CD8-positive, alpha-beta memory T cell (primary cell): Measurements from ENCODE around the gene KMT2C. TPM values are rescaled to one million over a fixed set of nuclear protein-coding genes. Genes with fewer than 3 reads are reported as not detected.
"Not testable (repeated sequence)": the region's sequence is repeated elsewhere in the genome, so short reads cannot be mapped to it uniquely, and the experiment has no call there.

Source experiments
- CTCF ChIA-PET: fragments of 350-600 bp; sonication (Branson Sonifier 250); formaldehyde crosslinking; loops from one replicate; lab custom pipeline; 2021; ENCODE audit warnings: antibody characterized with exemption; lab: Charles Lee
- POLR2A ChIA-PET: fragments of 350-600 bp; sonication (Branson Sonifier 250); formaldehyde crosslinking; loops from one replicate; lab custom pipeline; 2021; ENCODE audit warnings: antibody characterized with exemption; lab: Charles Lee
- DNase-seq, 5 donors: peaks; one replicate each; pipeline versions ENCODE4 v3.0.0 to v3.0.0-alpha.2; 2020 to 2022; ENCODE audit warnings: mixed read lengths in 1 of 5
- H3K27ac ChIP-seq: one replicate; pipeline ENCODE4 v1.7.0; 2013; ENCODE audit warnings: low read depth, mild to moderate bottlenecking, low read length, moderate library complexity
- H3K27me3 ChIP-seq: 2 replicates; pipeline ENCODE4 v1.7.0; 2013; ENCODE audit warnings: low read length, mild to moderate bottlenecking; ENCODE audit not compliant: insufficient read depth, poor library complexity, severe bottlenecking
- H3K36me3 ChIP-seq: 2 replicates; pipeline ENCODE4 v1.7.0; 2013; ENCODE audit warnings: mild to moderate bottlenecking, low read length, moderate library complexity; ENCODE audit not compliant: insufficient read depth
- H3K4me1 ChIP-seq: 2 replicates; pipeline ENCODE4 v1.7.0; 2013; ENCODE audit warnings: mild to moderate bottlenecking, low read length, moderate library complexity; ENCODE audit not compliant: insufficient read depth
- H3K4me3 ChIP-seq: 2 replicates; pipeline ENCODE4 v1.7.0; 2013; ENCODE audit warnings: mild to moderate bottlenecking, low read length
- H3K9me3 ChIP-seq: 2 replicates; pipeline ENCODE4 v1.7.0; 2013; ENCODE audit warnings: mild to moderate bottlenecking, low read length
- H3K27ac Mint-ChIP-seq, 8 donors: one replicate each; pipeline ENCODE4 v1.8.0; 2020 to 2021; ENCODE audit warnings: mixed read lengths in 8 of 8, mild to moderate bottlenecking in 6 of 8, inconsistent platforms in 3 of 8, moderate library complexity in 3 of 8
- H3K27me3 Mint-ChIP-seq, 2 donors: one replicate each; pipeline ENCODE4 v1.8.0; 2020 to 2021; ENCODE audit warnings: mixed read lengths in 2 of 2, mild to moderate bottlenecking in 1 of 2, moderate library complexity in 1 of 2
- H3K36me3 Mint-ChIP-seq, 3 donors: one replicate each; pipeline ENCODE4 v1.8.0; 2020 to 2021; ENCODE audit warnings: mixed read lengths in 3 of 3, inconsistent platforms in 1 of 3, mild to moderate bottlenecking in 1 of 3
- H3K4me1 Mint-ChIP-seq, 3 donors: one replicate each; pipeline ENCODE4 v1.8.0; 2020 to 2021; ENCODE audit warnings: mixed read lengths in 3 of 3, inconsistent platforms in 1 of 3, mild to moderate bottlenecking in 1 of 3
- H3K4me3 Mint-ChIP-seq, 7 donors: one replicate each; pipeline ENCODE4 v1.8.0; 2020 to 2021; ENCODE audit warnings: mixed read lengths in 7 of 7, mild to moderate bottlenecking in 6 of 7, moderate library complexity in 4 of 7, inconsistent platforms in 2 of 7
- H3K9me3 Mint-ChIP-seq, 5 donors: one replicate each; pipeline ENCODE4 v1.8.0; 2020 to 2022; ENCODE audit warnings: mixed read lengths in 5 of 5, mild to moderate bottlenecking in 3 of 5, moderate library complexity in 2 of 5, inconsistent platforms in 1 of 5
- polyA plus RNA-seq: library from polyadenylated mRNA; unstranded; fragments of 300-500 nt; fragmentation: Illumina TruSeq; gene quantifications from one replicate; pipeline ENCODE4 v1.2.3, GENCODE V29; 2021
- total RNA-seq, 2 experiments: library from RNA; stranded (reverse); gene quantifications; one replicate each; pipeline ENCODE4 v1.2.3, GENCODE V29; 2021

The KMT2C gene
- total and polyA plus RNA-seq, 3 experiments from 2014 or later, result 18.7 to 45.3 (median 42.0) TPM

DNA sequence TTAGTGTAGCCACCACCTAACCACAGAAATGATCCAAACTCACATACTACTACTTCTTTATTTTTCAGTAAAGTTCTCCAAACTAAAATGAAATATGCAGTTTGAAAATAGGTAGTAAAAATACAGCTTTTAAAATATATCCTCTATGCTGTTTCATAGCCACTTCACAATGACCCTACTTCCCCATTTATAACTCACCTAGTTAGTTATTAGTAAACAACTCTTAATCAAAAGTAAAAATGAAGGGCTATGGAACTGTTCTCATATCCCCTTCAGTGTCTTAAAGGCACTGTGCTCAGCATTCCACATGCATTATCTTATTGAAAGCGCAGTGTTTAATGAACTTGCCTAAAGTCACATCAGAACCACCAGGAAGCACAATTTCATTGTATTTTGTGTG lies 43.5 kb downstream of the KMT2C start:
- peak overlapping the region in 2 of 8 donors; percentile 7 to 58 for H3K27ac Mint-ChIP-seq
- H3K4me3 Mint-ChIP-seq, result peak overlapping the region in 1 of 7 donors; percentile 24
- CTCF ChIA-PET, result interaction anchor here (1.5 kb wide), 1 partner anchor 9 kb away, joined by 4 read pairs; no protein-coding TSS in a partner anchor
- Histone ChIP-seq H3K27me3 (no peaks in the 10 kb centered on the region), H3K4me3 (no peak overlapping the region), H3K27ac (no peak overlapping the region), H3K36me3 (no peaks in the 10 kb centered on the region), H3K4me1 (peaks cover 1% of the 10 kb centered on the region), H3K9me3 (no peaks in the 10 kb centered on the region)
- no peaks in the 10 kb centered on the region for H3K27me3 Mint-ChIP-seq
- peaks cover 0 to 6% (median 1%) of the 10 kb centered on the region in 5 donors for H3K9me3 Mint-ChIP-seq
- peaks cover 51 to 63% (median 59%) of the 10 kb centered on the region in 3 donors for H3K4me1 Mint-ChIP-seq
- POLR2A ChIA-PET, result no interaction called here
- H3K36me3 Mint-ChIP-seq, result no peaks in the 10 kb centered on the region
- DNase-seq, result no peak

GRCh38 chr7:152386136-152386764 lies 49.6 kb downstream of the KMT2C start:
- H3K27me3 Mint-ChIP-seq, H3K27ac ChIP-seq, DNase-seq, H3K36me3 ChIP-seq, H3K4me3 ChIP-seq, CTCF ChIA-PET, H3K9me3 ChIP-seq, H3K36me3 Mint-ChIP-seq, H3K27me3 ChIP-seq: not testable (repeated sequence)
- peak overlapping the region in 1 of 8 donors; percentile 13 for H3K27ac Mint-ChIP-seq
- H3K9me3 Mint-ChIP-seq, result peaks cover 0 to 10% (median 3%) of the 10 kb centered on the region in 5 donors
- H3K4me3 Mint-ChIP-seq, result peak overlapping the region in 1 of 7 donors; percentile 1
- POLR2A ChIA-PET, result interaction anchor here (0.6 kb wide), 1 partner anchor 136 kb away, joined by 3 read pairs; no protein-coding TSS in a partner anchor
- peaks cover 18 to 26% (median 19%) of the 10 kb centered on the region in 3 donors for H3K4me1 Mint-ChIP-seq
- peaks cover 12% of the 10 kb centered on the region for H3K4me1 ChIP-seq

DNA sequence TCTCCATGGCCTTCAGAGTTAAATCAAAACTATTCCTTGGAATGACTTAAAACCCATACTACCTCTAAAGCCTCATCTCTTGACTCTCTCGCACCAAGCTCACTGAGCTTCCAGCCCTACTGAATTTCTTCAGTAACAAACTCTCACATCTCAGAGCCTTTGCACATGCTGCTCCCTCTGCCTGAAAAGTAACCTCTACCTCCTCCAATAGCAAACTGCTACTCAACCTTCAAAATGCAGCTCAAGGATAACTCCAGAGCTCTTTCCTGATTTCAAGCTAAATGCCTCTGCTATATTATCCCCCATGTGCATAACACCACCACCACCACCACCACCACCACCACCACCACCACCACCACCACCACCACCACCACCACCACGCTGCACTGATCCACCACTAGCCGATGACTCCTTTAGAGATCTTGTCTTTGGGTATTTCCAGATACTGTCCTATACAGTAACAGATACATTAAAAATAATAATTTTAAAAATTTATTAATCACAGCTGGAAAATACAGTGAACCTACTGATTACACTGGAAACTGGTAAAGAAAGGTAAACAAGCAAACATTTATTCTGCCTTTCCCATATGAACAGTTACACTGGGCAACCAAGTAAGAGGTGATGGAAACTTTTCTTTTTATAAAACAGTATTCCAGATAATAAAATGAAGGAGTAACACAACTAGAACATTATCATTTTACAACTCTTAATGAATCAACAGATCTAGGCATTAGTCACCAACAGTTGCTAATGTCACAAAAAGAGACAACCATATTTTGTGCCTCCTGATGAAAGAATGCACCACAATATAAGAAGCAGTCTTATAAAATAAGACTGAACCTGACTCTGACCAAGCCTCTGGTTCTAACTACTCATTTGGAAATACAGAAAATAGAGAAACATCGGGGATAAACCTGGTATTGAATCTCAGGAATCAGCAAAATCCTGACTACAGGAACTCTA lies 51.3 kb downstream of the KMT2C start:
- H3K27ac Mint-ChIP-seq, POLR2A ChIA-PET, H3K4me3 ChIP-seq, CTCF ChIA-PET, DNase-seq, H3K36me3 Mint-ChIP-seq, H3K36me3 ChIP-seq, H3K27me3 ChIP-seq, H3K9me3 ChIP-seq, H3K27me3 Mint-ChIP-seq, H3K27ac ChIP-seq: not testable (repeated sequence)
- Mint-ChIP-seq H3K9me3 (peaks cover 0 to 12% (median 3%) of the 10 kb centered on the region in 5 donors), H3K4me3 (peak overlapping the region in 1 of 7 donors; percentile 22), H3K4me1 (peaks cover 11 to 21% (median 15%) of the 10 kb centered on the region in 3 donors)
- peaks cover 12% of the 10 kb centered on the region for H3K4me1 ChIP-seq

GRCh38 chr7:152383341-152384234 lies 52.2 kb downstream of the KMT2C start:
- H3K27ac ChIP-seq, result no peak overlapping the region
- POLR2A ChIA-PET, result no interaction called here
- no peaks in the 10 kb centered on the region for H3K27me3 ChIP-seq
- H3K9me3 ChIP-seq, result no peaks in the 10 kb centered on the region
- Mint-ChIP-seq H3K4me1 (peaks cover 21 to 30% (median 24%) of the 10 kb centered on the region in 3 donors), H3K36me3 (no peaks in the 10 kb centered on the region), H3K4me3 (no peak overlapping the region), H3K27me3 (no peaks in the 10 kb centered on the region), H3K27ac (no peak overlapping the region), H3K9me3 (peaks cover 0 to 12% (median 3%) of the 10 kb centered on the region in 5 donors)
- H3K4me1 ChIP-seq, result peaks cover 12% of the 10 kb centered on the region
- H3K36me3 ChIP-seq, result no peaks in the 10 kb centered on the region
- CTCF ChIA-PET, result interaction anchor here (1.0 kb wide), 1 partner anchor 9 kb away, joined by 4 read pairs; no protein-coding TSS in a partner anchor
- DNase-seq, result no peak
- H3K4me3 ChIP-seq, result no peak overlapping the region

GRCh38 chr7:152382244-152382643 lies 53.6 kb downstream of the KMT2C start:
- Histone ChIP-seq H3K4me1 (peaks cover 12% of the 10 kb centered on the region), H3K27me3 (no peaks in the 10 kb centered on the region), H3K9me3 (no peaks in the 10 kb centered on the region), H3K36me3 (no peaks in the 10 kb centered on the region), H3K4me3 (no peak overlapping the region), H3K27ac (no peak overlapping the region)
- peaks cover 32 to 37% (median 35%) of the 10 kb centered on the region in 3 donors for H3K4me1 Mint-ChIP-seq
- no peaks in the 10 kb centered on the region for H3K36me3 Mint-ChIP-seq
- ChIA-PET POLR2A (no interaction called here), CTCF (interaction anchor here (1.0 kb wide), 1 partner anchor 10 kb away, joined by 4 read pairs; no protein-coding TSS in a partner anchor)
- H3K27me3 Mint-ChIP-seq, result no peaks in the 10 kb centered on the region
- no peak for DNase-seq
- peaks cover 0 to 6% (median 2%) of the 10 kb centered on the region in 5 donors for H3K9me3 Mint-ChIP-seq
- H3K4me3 Mint-ChIP-seq, result no peak overlapping the region
- H3K27ac Mint-ChIP-seq, result no peak overlapping the region

DNA sequence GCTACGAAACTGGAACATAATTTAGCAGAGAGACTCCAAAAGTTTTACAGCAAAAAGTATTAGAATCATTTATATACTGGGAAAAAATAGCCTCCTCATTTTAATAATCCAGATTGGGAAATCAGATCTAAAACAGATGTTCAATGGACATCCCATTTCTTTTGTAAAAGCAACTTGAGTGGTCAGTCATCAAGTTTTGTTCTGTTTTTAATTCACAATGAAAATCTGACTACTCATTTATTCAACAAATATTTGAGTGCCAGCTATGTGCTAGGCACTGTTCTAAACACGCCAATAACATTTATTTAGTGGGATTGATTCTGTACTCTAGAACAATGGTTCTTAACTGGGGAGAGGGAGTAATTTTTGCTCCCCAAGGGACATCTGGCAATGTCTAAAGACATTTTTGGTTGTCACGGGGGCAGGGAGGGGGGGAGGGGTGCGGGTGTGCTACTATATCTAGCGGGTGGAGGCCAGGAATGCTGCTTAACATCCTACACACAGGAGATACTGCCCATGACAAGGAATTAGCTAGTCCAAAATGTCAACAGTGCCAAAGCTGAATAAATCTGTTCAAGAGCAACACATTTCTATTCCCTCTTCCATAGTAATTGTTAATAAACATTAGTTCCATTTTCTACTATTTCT lies 54.7 kb downstream of the KMT2C start:
- H3K4me3 Mint-ChIP-seq, H3K36me3 Mint-ChIP-seq, H3K27me3 Mint-ChIP-seq, H3K27me3 ChIP-seq, POLR2A ChIA-PET, H3K36me3 ChIP-seq, DNase-seq, H3K27ac ChIP-seq, H3K4me3 ChIP-seq, H3K9me3 Mint-ChIP-seq, CTCF ChIA-PET, H3K9me3 ChIP-seq: not testable (repeated sequence)
- H3K4me1 Mint-ChIP-seq, result peaks cover 33 to 38% (median 35%) of the 10 kb centered on the region in 3 donors
- peak overlapping the region in 1 of 8 donors; percentile 11 for H3K27ac Mint-ChIP-seq
- H3K4me1 ChIP-seq, result peaks cover 12% of the 10 kb centered on the region

- peaks cover 37 to 54% (median 53%) of the 10 kb centered on the region in 3 donors for H3K4me1 Mint-ChIP-seq
- H3K27ac ChIP-seq, H3K27ac Mint-ChIP-seq, H3K4me1 ChIP-seq, H3K4me3 Mint-ChIP-seq, H3K27me3 ChIP-seq, H3K36me3 ChIP-seq, H3K4me3 ChIP-seq, CTCF ChIA-PET, H3K27me3 Mint-ChIP-seq, DNase-seq, H3K9me3 Mint-ChIP-seq, H3K36me3 Mint-ChIP-seq, POLR2A ChIA-PET, H3K9me3 ChIP-seq: not testable (repeated sequence)
Measured at GRCh38 chr7:152378497-152378896, 57.3 kb downstream of the KMT2C start.
